Cortex of kidney (tissue), 1 donor: ENCODE results near the gene TMEM132D.

Source experiments
- DNase-seq: peaks from one replicate; lab custom pipeline; 2025; lab: John Stamatoyannopoulos, UW

TMEM132D gene

GRCh38 chr12:129534966-129535750 lies 368.7 kb downstream of the TMEM132D start:
- no peak for DNase-seq

GRCh38 chr12:129532707-129533499 lies 370.9 kb downstream of the TMEM132D start:
- DNase-seq = no peak

GRCh38 chr12:129532082-129532481 lies 371.7 kb downstream of the TMEM132D start:
- no peak for DNase-seq

- DNase-seq = no peak
These were observed 372.8 kb downstream of the TMEM132D start for GRCh38 chr12:129530984-129531383.

GRCh38 chr12:129530517-129530916 lies 373.3 kb downstream of the TMEM132D start:
- DNase-seq = no peak

- no peak for DNase-seq
These were observed 376.3 kb downstream of the TMEM132D start for GRCh38 chr12:129527506-129527905.

- DNase-seq = no peak
These were observed 380.2 kb downstream of the TMEM132D start for GRCh38 chr12:129523621-129524020.

GRCh38 chr12:129520739-129521138 lies 383.1 kb downstream of the TMEM132D start:
- no peak for DNase-seq

GRCh38 chr12:129503802-129504201 lies 400.0 kb downstream of the TMEM132D start:
- DNase-seq = no peak

- no peak for DNase-seq
These were observed 407.6 kb downstream of the TMEM132D start for GRCh38 chr12:129496226-129496625.

GRCh38 chr12:129494766-129495165 lies 409.1 kb downstream of the TMEM132D start:
- DNase-seq = no peak

- DNase-seq = no peak
These were observed 409.6 kb downstream of the TMEM132D start for GRCh38 chr12:129494260-129494659.

- no peak for DNase-seq
These were observed 414.6 kb downstream of the TMEM132D start for GRCh38 chr12:129489100-129489676.

- no peak for DNase-seq
These were observed 416.9 kb downstream of the TMEM132D start for GRCh38 chr12:129486931-129487330.

- no peak for DNase-seq
These were observed 420.5 kb downstream of the TMEM132D start for GRCh38 chr12:129483111-129483893.

- no peak for DNase-seq
These were observed 421.9 kb downstream of the TMEM132D start for GRCh38 chr12:129481921-129482320.

GRCh38 chr12:129470196-129470595 lies 433.6 kb downstream of the TMEM132D start:
- DNase-seq = no peak

GRCh38 chr12:129467726-129468125 lies 436.1 kb downstream of the TMEM132D start:
- no peak for DNase-seq

GRCh38 chr12:129467289-129467688 lies 436.5 kb downstream of the TMEM132D start:
- DNase-seq = no peak

- DNase-seq = no peak
These were observed 437.3 kb downstream of the TMEM132D start for GRCh38 chr12:129466499-129466898.

- no peak for DNase-seq
These were observed 443.9 kb downstream of the TMEM132D start for GRCh38 chr12:129459886-129460285.

- no peak for DNase-seq
These were observed 457.1 kb downstream of the TMEM132D start for GRCh38 chr12:129446696-129447095.
